NCI-H187 treated with DMSO at 0.1 percent for 48 hours (cell line): ENCODE data around the gene CNTFR.
A peak's percentile ranks its signal among the peaks of the same experiment; 100 is the strongest.
"Not testable (repeated sequence)": the region's sequence is repeated elsewhere in the genome, so short reads cannot be mapped to it uniquely, and the experiment has no call there.

Source experiments
- DNase-seq: peaks from one replicate; lab custom pipeline; 2025; lab: John Stamatoyannopoulos, UW

Gene CNTFR

GRCh38 chr9:34589636-34590380 lies at the start of gene CNTFR:
TSS of gene CNTFR (minus strand) at chr9:34589724. CDS start at chr9:34568981, 20,743 bp downstream.
- DNase-seq = no peak

DNA sequence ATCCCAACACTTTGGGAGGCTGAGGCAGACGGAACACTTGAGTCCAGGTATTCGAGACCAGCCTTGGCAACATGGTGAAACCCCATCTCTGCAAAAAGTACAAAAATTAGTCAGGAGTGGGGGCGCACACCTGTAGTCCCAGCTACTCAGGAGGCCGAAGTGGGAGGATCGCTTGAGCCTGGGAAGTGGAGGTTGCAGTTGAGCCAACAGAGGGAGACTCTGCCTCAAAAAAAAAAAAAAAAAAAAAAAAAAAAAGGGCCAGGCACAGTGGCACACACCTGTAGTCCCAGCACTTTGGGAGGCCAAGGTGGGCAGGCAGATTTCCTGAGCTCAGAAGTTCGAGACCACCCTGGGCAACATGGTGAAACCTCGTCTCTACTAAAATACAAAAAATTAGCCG lies 49.8 kb upstream of the CNTFR start:
- DNase-seq = not testable (repeated sequence)

DNA sequence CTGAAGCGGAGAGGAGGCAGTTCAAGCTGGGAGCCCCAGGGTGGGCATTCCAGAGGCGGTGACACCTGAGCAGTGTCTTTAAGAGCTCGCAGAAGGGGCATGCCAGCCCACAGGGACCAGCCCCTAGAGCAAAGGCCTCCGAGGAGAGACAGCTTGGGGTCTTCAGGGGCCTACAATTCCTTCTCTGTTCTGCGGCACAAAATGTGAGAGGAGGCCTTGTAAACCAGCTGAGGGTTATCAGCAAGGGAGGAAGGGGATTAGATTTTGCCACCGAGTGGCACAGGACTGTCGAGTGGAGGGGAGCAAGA lies 48.6 kb upstream of the CNTFR start:
- DNase-seq = no peak

GRCh38 chr9:34637356-34638137 lies 48.0 kb upstream of the CNTFR start, which contains the start of gene SIGMAR1:
TSS of gene SIGMAR1 (minus strand) at chr9:34637787. CDS start at chr9:34637697, 90 bp downstream.
- DNase-seq = peak; percentile 3

- DNase-seq = no peak
Observed at GRCh38 chr9:34636791-34637355, 47.3 kb upstream of the CNTFR start.

DNA sequence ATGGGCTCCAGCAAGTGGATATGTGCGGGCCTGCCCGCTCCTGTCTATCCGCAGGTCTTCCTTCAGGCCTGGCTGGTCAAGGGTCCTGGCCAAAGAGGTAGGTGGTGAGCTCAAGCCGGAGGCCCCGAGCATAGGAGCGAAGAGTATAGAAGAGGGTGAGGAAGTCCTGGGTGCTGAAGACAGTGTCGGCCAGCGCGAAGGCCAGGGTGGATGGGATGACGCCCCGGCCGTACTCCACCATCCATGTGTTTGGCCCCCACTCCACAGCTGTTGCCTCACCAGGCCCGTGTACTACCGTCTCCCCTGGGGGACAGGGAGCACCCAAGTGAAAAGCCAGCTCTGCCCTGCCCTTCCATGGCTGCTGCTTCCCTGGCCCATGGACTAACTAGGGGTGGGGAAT lies 46.0 kb upstream of the CNTFR start:
- DNase-seq = no peak

GRCh38 chr9:34634551-34635248 lies 45.2 kb upstream of the CNTFR start:
- no peak for DNase-seq

GRCh38 chr9:34633851-34634550 lies 44.5 kb upstream of the CNTFR start:
- peak; percentile 8 for DNase-seq

DNA sequence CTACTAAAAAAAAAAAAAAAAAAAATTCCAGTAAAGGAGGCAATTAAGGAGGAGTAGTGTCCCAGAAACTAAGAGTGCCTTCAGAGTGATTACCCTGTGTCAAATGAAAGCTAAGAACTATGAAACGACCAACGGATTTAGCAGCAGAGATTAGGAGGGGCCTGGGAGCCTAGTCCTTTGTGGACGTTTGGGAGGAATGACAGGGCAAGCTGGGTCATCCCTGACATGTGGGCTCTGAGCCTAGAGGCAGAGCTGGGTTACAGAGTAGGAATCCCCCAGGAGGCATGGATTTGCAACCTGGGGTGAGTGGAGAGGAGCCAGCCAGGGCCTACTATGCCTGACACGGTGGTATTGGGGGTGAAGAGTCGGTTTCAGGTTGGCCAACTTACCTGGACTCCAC lies 43.6 kb upstream of the CNTFR start:
- no peak for DNase-seq

DNA sequence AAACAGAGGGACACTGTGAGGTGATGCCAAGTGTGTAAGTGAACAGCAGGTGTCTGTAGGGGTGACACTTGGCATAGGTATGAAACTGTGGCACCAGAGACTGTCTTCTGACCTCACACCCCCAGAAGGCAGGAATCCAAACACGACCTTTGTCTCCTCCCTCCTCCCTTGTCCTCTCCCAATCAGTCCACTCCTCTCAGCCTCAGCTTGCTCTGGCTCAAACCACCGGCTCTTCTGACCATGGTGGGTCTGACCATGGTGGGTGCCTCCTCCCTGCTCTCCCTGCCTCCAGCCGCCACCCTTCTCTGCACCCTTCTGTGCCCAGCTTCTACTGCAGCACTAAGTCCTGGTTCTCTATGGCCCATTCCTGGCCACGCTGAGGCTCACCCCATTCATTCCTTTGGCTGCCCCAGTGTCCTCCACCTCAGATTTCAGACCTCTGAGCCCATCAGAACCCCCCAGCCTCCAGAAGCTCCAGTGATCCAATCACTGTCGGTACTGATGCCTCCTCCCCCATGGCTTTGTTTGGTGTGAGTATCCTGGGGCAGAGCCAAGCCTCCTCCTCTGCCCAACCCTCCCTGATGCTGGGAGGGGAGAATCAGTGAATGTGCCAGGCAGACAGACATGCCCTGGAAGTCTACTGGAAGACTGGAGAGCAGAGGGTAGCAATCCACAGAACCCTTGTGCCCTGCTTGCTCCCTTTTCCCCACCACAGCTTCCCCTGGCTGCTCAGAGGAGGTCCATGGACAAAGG lies 41.1 kb upstream of the CNTFR start:
- no peak for DNase-seq

DNA sequence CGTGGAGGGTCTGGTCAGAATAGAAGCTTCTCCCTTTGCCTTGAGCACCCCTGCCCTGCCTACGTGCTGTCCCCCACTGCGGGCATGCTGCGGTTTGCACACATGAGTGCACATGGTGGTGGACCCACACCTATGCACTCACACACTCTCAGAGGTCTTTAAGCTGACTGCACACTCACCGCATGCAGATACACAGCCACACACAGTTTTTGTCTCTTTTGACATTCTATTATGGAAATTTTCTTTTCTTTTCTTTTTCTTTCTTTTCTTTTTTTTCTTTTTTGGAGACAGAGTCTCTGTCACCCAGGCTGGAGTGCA lies 39.9 kb upstream of the CNTFR start:
- DNase-seq = no peak

DNA sequence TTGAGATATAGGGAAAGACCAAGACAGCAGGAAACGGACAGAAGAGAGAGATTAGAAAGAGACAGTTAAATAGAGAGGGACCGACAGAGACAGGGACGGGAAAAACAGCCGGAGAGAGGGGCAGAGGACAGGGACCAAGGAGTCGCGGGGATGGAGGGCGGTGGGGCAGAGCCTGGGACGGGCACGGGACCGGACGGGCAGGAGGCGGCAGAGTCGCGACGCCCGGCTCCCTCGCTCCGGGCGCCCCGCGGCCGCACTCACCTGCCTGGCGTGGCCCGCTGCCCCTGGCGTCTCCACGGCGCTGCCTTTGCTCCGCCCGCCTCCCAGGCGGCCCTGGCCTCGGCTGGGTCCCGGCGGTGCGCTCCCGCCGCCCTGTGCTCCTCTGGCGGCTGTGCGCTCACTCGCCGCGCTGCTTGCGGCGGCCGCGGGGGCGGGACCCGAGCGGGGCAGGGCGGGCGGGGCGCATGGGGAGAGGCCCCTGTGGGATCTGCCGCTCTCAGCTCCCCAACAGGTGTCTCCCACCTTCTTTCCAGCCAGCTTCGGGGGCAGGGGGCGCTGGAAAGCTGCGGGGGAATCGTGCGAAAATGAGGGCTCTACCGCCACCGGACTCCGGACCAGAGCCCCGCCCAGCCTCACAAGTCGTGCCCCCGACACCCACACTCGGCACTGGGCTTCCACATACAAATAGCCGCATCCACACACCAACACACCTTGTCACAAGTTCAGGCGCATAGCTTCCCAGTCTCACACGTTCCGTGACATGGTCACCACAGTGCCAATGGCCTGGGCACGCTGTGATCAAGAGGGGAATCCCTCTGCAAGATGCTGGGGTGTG lies 39.3 kb upstream of the CNTFR start, which contains the start of gene ARID3C:
ARID3C (minus strand) TSS at position 411 of the 835 bp plus-strand sequence. CDS start 1,052 bp downstream, outside the sequence.
- DNase-seq = no peak

GRCh38 chr9:34627716-34628655 lies 38.5 kb upstream of the CNTFR start:
- DNase-seq = no peak

DNA sequence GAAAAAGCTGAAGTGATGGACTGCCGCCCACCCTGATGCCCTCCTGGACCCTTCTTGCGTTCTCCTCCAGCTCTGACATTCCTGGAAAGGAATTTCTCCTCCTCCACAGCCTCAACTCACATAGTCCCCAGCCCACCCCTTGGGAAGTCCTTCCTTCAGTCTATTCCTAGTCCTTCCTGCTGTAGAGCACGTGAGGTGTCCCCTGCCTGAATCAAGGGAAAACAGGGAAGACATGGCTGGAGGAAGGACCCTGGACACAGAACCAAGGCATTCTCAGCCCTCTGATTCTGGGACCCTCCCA lies 35.6 kb upstream of the CNTFR start:
- DNase-seq = no peak

DNA sequence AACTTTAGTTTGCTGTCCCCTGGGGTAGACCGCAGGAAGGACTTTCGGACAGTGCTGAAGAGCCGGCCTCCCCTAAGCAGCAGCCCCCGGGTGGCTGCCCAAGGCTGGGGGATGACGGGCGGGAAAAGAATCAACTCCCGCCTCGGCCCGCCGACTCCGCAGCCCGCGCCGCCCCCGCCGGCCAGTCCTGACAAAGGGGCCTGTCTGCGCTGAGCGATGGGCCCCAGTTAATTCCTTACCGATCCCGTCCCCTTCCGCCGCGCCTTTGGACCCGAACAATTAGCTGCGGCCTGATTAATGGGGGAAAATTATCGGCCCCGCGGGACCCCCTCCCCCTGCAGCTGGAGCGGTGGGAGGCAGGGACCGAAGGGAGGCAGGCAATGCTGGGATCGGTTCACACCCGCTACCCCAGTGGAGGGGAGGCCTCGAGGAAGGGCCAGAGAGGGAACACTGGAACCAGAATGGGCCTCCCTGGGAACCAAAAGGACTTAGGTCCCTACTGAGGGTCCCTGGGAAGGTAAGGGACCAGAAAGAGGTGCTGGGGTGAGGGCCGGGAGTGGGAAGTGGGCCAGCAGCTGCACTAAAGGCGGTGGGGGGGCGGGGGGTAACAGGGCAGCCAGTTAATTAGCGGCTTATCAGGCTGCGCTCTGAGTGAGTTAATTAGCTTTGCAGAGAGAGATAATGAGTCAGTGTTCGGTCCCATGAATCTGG lies 35.1 kb upstream of the CNTFR start:
- no peak for DNase-seq

DNA sequence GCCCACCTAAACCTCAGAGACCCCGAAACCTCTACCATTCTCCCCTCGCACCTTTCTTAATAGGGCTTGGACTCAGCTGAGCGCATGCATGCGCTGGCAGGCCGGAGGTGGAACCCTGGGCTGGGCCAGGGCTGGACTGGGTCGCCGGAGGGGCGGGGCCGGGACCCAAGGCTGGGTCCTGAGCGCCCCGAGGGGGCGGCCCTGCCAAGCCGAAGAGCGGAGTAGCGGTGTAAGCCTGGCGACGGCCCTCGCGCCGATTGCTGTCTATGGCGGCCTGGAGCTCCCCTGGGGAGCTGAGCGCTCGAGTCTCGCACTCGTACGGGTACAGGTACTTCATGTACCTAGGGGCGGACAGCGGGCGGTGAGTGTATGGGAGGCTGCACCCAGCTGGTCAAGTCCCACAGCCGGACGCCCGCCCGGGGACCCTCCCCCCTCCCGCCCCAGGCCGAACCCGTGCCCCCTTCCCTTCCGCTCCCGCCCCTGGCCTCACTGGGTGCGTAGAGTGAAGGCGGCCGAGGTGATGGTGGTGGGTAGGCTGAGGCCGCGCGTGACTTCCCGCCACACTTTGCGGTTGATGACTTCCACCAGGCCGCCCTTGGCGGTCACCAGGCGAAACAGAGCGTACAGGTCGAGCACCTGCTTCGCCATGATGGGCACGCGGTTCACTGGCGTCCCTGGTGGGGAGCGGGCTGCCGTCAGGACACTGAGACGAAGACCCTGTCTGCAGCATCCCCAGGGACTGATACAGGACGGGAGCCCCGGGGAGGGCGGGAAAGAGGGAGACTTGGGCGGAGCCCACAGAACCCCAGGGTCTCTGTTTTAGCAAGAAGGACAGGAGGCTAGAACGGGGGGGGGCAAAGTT lies 34.1 kb upstream of the CNTFR start:
- no peak for DNase-seq
